HCT116 (cell line): ENCODE data around the gene BANF1.

ENCODE experiments used
- POLR2A ChIP-seq: IDR thresholded peaks from 2 replicates; pipeline ENCODE4 v1.7.0; 2011; ENCODE audit warnings: borderline replicate concordance; ENCODE audit not compliant: insufficient read depth, insufficient read length; ENCODE audit errors: extremely low read depth
- YY1 ChIP-seq: IDR thresholded peaks from 2 replicates; pipeline ENCODE4 v1.6.1; 2011; ENCODE audit warnings: low read length, low read depth, moderate library complexity, mild to moderate bottlenecking; ENCODE audit not compliant: insufficient replicate concordance; ENCODE audit errors: extremely low read depth

GRCh38 chr11:66022401-66023185 is 20.3 kb downstream of the BANF1 start:
- TF ChIP-seq POLR2A (no peak), YY1 (no peak)
